Measurements from ENCODE around the gene MAFF.

MAFF gene

DNA sequence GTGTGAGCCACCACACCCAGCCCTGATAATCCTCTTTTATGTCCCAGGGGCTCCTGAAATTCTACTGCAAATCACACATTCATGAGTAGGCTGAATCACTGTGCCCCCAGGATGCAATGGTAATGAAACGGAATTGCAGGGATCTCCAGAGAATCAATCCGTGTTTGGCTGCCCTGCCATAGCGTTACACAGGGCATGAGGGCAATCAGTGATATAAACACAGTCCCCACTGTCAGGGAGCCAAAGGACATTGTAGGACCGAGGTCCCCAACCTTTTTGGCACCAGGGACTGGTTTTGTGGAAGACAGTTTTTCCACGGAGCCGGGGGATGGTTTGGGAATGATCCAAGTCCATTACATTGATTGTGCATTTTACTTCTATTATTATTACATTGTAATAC, 11.2 kb upstream of the MAFF start:
- no peak overlapping the region for H3K4me3 ChIP-seq (ENCODE audit: low read depth, low read length)
- TF ChIP-seq, protein P1, sequence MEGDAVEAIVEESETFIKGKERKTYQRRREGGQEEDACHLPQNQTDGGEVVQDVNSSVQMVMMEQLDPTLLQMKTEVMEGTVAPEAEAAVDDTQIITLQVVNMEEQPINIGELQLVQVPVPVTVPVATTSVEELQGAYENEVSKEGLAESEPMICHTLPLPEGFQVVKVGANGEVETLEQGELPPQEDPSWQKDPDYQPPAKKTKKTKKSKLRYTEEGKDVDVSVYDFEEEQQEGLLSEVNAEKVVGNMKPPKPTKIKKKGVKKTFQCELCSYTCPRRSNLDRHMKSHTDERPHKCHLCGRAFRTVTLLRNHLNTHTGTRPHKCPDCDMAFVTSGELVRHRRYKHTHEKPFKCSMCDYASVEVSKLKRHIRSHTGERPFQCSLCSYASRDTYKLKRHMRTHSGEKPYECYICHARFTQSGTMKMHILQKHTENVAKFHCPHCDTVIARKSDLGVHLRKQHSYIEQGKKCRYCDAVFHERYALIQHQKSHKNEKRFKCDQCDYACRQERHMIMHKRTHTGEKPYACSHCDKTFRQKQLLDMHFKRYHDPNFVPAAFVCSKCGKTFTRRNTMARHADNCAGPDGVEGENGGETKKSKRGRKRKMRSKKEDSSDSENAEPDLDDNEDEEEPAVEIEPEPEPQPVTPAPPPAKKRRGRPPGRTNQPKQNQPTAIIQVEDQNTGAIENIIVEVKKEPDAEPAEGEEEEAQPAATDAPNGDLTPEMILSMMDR (IDR thresholded peaks at IDR 0.05; ENCODE audit: low read depth, low read length): no peak

DNA sequence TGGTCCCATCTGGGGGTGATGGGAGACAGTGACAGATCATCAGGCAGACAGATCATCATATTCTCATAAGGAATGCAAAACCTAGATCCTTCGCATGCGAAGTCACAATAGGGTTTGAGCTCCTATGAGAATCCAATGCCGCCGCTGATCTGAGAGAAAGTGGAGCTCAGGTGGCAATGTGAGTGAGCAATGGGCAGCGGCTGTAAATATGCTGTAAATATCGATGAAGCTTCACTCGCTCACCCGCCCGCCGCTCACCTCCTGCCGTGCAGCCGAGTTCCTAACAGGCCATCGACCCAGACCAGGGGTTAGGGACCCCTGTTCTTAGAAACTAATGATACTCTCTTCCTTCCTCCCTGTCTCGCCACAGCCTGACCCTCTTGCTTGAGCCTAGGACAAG, 10.7 kb upstream of the MAFF start:
- TF ChIP-seq, protein P1 (IDR thresholded peaks at IDR 0.05; ENCODE audit: low read depth, low read length): no peak
- H3K4me3 ChIP-seq (ENCODE audit: low read depth, low read length): no peak overlapping the region

DNA sequence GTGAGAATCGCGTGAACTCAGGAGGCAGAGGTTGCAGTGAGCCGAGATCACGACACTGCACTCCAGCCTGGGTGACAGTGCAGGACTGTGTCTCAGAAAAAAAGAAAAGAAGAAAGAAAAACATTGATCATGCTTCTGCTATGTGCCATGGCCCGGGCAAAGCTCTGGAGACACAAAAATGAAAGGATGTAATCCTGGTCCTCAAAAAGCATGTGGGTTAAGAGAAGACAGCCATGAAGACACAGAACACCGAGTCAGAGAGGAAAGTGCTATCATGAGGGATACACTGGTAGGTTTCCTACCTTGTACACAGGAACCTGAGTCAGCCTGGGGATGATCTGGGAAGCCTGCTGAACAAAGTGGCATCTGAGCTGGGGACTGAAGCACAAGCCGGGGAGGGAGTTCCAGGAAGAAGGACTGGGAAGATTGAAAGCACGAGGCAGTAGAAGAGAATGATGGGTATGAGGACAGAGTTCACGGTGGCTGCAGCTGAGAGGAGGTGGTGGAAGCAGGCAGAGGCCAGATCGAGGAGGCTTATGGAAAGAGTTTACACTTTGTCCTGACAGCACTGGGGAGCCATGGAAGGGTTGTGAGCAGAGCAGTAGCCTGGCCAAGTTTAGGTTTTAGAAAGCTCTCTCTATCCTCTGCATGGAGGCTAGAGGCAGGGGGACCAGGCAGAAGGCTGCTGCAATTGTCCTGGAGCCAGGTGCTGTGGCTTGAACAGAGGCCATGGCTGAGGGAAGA, 9.9 kb upstream of the MAFF start:
- TF ChIP-seq, protein P1 (IDR thresholded peaks at IDR 0.05; ENCODE audit: low read depth, low read length): no peak
- no peak overlapping the region for H3K4me3 ChIP-seq (ENCODE audit: low read depth, low read length)

DNA sequence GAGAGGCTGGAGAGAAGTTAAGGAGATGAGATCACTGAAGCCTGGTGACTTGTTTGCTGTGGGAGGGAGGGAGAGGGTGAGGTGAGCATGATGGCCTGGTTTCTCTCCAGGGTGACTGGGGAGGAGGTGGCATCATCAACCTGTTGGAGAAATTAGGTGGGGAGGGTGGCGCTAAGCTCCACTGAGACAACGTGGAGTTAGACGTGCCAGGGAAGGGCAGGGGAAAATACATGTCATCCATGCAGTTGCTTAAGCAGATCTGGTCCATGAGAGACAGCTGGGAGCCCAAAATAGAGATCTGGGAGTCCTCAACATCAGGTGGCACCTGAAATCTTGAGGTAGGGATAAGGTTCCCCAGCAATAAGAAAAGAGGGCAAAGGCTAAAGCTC, 9.3 kb upstream of the MAFF start:
- TF ChIP-seq, protein P1 (IDR thresholded peaks at IDR 0.05; ENCODE audit: low read depth, low read length): no peak
- H3K4me3 ChIP-seq (ENCODE audit: low read depth, low read length): no peak overlapping the region

GRCh38 chr22:38193580-38193979, 8.2 kb upstream of the MAFF start:
- no peak overlapping the region for H3K4me3 ChIP-seq (ENCODE audit: low read depth, low read length)
- TF ChIP-seq, protein P1 (IDR thresholded peaks at IDR 0.05; ENCODE audit: low read depth, low read length): no peak

- TF ChIP-seq, protein P1 (IDR thresholded peaks at IDR 0.05; ENCODE audit: low read depth, low read length): no peak
- no peak overlapping the region for H3K4me3 ChIP-seq (ENCODE audit: low read depth, low read length)
Measured at GRCh38 chr22:38196791-38197419, 4.9 kb upstream of the MAFF start.

- TF ChIP-seq, protein P1 (IDR thresholded peaks at IDR 0.05; ENCODE audit: low read depth, low read length): no peak
Measured at GRCh38 chr22:38199826-38200559, 1.8 kb upstream of the MAFF start.

More at GRCh38 chr22:38199826-38200559, 1.8 kb upstream of the MAFF start:
- no peak overlapping the region for H3K4me3 ChIP-seq (ENCODE audit: low read depth, low read length)
